Breast epithelium (tissue), 4 donors: ENCODE measurements around the gene PIK3CG. TPM values are rescaled to one million over a fixed set of nuclear protein-coding genes. Genes with fewer than 3 reads are reported as not detected.
A peak's percentile ranks its signal among the peaks of the same experiment; 100 is the strongest.

ENCODE experiments used
- DNase-seq, 2 donors: peaks; one replicate each; pipeline ENCODE4 v3.0.0-alpha.2; 2019; ENCODE audit warnings: low spot score in 2 of 2
- H3K27ac ChIP-seq, 2 donors: fragments of 200-600 bp; sonication (generic) in 1 of 2; one replicate each; pipeline ENCODE4 v1.5.1; 2016 to 2019; ENCODE audit warnings: mild to moderate bottlenecking in 1 of 2
- H3K27me3 ChIP-seq, 2 donors: fragments of 200-600 bp; sonication (generic) in 1 of 2; one replicate each; pipeline versions ENCODE4 v1.5.1 to v1.6.0; 2017 to 2019; ENCODE audit warnings: control low read depth in 1 of 2, mild to moderate bottlenecking in 1 of 2
- H3K36me3 ChIP-seq: fragments of 200-600 bp; one replicate; pipeline ENCODE4 v1.5.1; 2019
- H3K4me1 ChIP-seq, 2 donors: fragments of 200-600 bp; sonication (generic); one replicate each; pipeline ENCODE4 v1.5.1; 2016 to 2019; ENCODE audit warnings: control low read depth in 1 of 2
- H3K4me3 ChIP-seq, 3 donors: fragments of 200-600 bp; sonication (generic); 1 replicate in 2 of 3; 2 replicates in 1 of 3; pipeline ENCODE4 v1.5.1; 2016 to 2019; ENCODE audit warnings: mild to moderate bottlenecking in 3 of 3, moderate library complexity in 2 of 3
- H3K9me3 ChIP-seq, 2 donors: fragments of 200-600 bp; sonication (generic) in 1 of 2; one replicate each; pipeline ENCODE4 v1.5.1; 2016 to 2019; ENCODE audit warnings: control low read depth in 1 of 2
- CTCF ChIP-seq, 3 donors: fragments of 450-650 bp; IDR thresholded peaks; one replicate each; pipeline ENCODE4 v1.5.1; 2016 to 2017; ENCODE audit warnings: antibody characterized with exemption in 3 of 3, mild to moderate bottlenecking in 3 of 3, moderate library complexity in 3 of 3
- POLR2A ChIP-seq: fragments of 450-650 bp; IDR thresholded peaks from one replicate; pipeline ENCODE4 v1.6.1; 2016; ENCODE audit warnings: antibody characterized with exemption, mild to moderate bottlenecking, moderate library complexity
- POLR2AphosphoS5 ChIP-seq, 3 donors: sonication (generic); formaldehyde crosslinking; IDR thresholded peaks; one replicate each; pipeline ENCODE4 v1.6.1; 2017; ENCODE audit warnings: antibody characterized with exemption in 3 of 3
- intact Hi-C: fragments of 100-400 bp; cut with DNase I; formaldehyde crosslinking; loops from one replicate; pipeline ENCODE4 v1.15.1; 2023; ENCODE audit warnings: low total_unique reads
- total RNA-seq, 3 donors: library from RNA; depleted of rRNA; stranded (reverse); fragments of >200 nt; gene quantifications; one replicate each; pipeline ENCODE4 v1.1.0, GENCODE V29; 2016

The PIK3CG gene
- total RNA-seq, 3 donors from 2014 or later = 3.3 to 12.0 (median 5.4) TPM

DNA sequence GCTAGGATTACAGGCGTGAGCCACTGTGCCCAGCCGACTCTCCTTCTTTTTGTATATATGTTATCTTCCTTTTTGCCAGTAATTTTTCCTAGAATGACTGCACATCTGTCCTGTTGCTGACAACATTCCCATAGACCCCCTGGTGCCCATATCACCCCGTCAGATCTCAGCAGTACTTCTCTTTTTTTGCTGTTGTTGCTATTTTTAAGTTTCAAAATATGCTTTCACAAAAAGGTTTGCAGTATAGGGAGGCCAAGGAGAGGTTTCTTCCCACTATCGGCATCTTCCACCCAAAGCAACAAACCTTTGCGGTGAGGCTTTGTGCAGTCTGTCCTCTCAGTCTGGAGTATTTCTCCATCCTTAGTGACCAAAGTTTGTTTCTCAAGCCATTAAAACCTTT is 23.1 kb downstream of the PIK3CG start:
- intact Hi-C loops = no loop called here
- Histone ChIP-seq H3K4me1 (no peaks in the 10 kb centered on the region), H3K36me3 (no peaks in the 10 kb centered on the region), H3K27ac (no peak overlapping the region), H3K4me3 (no peak overlapping the region), H3K27me3 (no peaks in the 10 kb centered on the region), H3K9me3 (no peaks in the 10 kb centered on the region)
- TF ChIP-seq POLR2A (no peak), CTCF (IDR thresholded peaks at IDR 0.05) (no peak), POLR2AphosphoS5 (IDR thresholded peaks at IDR 0.05) (no peak)
- DNase-seq = no peak

DNA sequence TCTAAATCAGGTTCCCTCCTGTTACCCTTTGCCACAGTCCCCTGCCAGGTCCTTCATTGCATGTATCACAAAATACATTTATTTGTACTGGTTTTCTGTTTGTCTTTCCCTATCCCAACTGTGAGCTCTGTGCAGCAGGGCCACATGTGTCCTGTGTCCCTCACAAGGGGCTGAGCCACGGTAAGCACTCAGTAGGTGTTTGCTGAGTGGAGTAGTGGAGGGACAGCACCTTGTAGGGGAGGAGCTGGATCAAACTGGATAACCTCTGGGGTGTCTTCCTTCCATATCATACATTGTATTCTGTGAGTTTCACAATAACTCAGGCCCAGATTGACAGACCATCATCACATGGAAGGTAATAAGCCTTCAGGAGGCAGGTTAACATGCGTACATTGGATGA is 25.9 kb downstream of the PIK3CG start:
- Histone ChIP-seq H3K9me3 (no peaks in the 10 kb centered on the region), H3K36me3 (no peaks in the 10 kb centered on the region), H3K27me3 (no peaks in the 10 kb centered on the region), H3K4me1 (peaks cover 0 to 7% of the 10 kb centered on the region in 2 donors), H3K27ac (no peak overlapping the region), H3K4me3 (no peak overlapping the region)
- intact Hi-C loops = no loop called here
- DNase-seq = no peak
- TF ChIP-seq CTCF (IDR thresholded peaks at IDR 0.05) (no peak), POLR2A (no peak), POLR2AphosphoS5 (IDR thresholded peaks at IDR 0.05) (no peak)

- TF ChIP-seq CTCF (IDR thresholded peaks at IDR 0.05) = no peak
- no peak for TF ChIP-seq POLR2A
- TF ChIP-seq POLR2AphosphoS5 (IDR thresholded peaks at IDR 0.05) = no peak
- Histone ChIP-seq H3K4me3 (no peak overlapping the region), H3K4me1 (peaks cover 0 to 7% of the 10 kb centered on the region in 2 donors), H3K27me3 (no peaks in the 10 kb centered on the region), H3K27ac (no peak overlapping the region), H3K9me3 (no peaks in the 10 kb centered on the region), H3K36me3 (no peaks in the 10 kb centered on the region)
- DNase-seq = no peak
- intact Hi-C loops = no loop called here
These were observed 26.7 kb downstream of the PIK3CG start for GRCh38 chr7:106891548-106892410.

GRCh38 chr7:106893591-106893990 is 28.5 kb downstream of the PIK3CG start:
- no peak for DNase-seq
- no peaks in the 10 kb centered on the region for H3K36me3 ChIP-seq
- no peak overlapping the region for H3K27ac ChIP-seq
- H3K27me3 ChIP-seq = no peaks in the 10 kb centered on the region
- peaks cover 0 to 7% of the 10 kb centered on the region in 2 donors for H3K4me1 ChIP-seq
- H3K4me3 ChIP-seq = no peak overlapping the region
- intact Hi-C loops = no loop called here
- no peaks in the 10 kb centered on the region for H3K9me3 ChIP-seq
- no peak for TF ChIP-seq CTCF (IDR thresholded peaks at IDR 0.05)
- no peak for TF ChIP-seq POLR2A
- no peak for TF ChIP-seq POLR2AphosphoS5 (IDR thresholded peaks at IDR 0.05)

DNA sequence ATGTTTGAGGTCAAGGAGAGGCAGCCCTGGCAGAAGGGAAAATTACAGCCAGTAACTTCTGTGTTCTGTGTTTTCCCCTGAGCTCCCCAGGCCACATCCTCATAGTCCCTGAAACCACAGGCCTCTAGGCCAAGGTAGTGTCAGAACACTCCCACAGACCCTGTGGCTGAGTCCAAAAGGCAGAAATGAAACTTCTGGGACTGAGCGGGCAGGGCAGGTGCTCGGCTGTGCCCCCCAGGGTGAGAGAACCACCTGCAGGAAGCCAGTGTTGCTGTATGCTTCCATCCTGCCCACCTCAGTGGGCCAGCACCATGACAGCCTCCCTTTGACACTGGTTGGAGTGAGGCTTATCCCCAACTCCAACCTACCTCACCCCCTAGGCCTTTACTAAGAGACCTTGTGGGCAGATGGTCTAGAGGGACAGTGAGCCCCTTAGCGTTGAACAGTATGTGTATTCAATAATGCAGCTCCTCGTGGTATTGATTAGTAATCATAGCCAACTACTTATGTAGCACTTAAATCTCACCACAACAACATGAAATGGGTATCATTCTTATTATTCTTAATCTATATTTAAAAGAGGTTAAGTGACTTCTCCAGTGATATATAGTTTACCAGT is 30.3 kb downstream of the PIK3CG start:
- peaks cover 0 to 7% of the 10 kb centered on the region in 2 donors for H3K4me1 ChIP-seq
- H3K36me3 ChIP-seq = no peaks in the 10 kb centered on the region
- no peaks in the 10 kb centered on the region for H3K27me3 ChIP-seq
- intact Hi-C loops = no loop called here
- TF ChIP-seq POLR2A (no peak), CTCF (IDR thresholded peaks at IDR 0.05) (no peak), POLR2AphosphoS5 (IDR thresholded peaks at IDR 0.05) (no peak)
- H3K27ac ChIP-seq = peak overlapping the region; percentile 56 to 60
- peak in 1 of 2 donors; percentile 21 for DNase-seq
- H3K4me3 ChIP-seq = no peak overlapping the region
- H3K9me3 ChIP-seq = no peaks in the 10 kb centered on the region
